GM18951 (cell line): ENCODE results near the gene SDHAF2.
"Not testable (repeated sequence)": the region's sequence is repeated elsewhere in the genome, so short reads cannot be mapped to it uniquely, and the experiment has no call there.

ENCODE experiments used
- POLR2A ChIP-seq: IDR thresholded peaks from 4 replicates; pipeline ENCODE4 v1.6.1; 2011; ENCODE audit warnings: mild to moderate bottlenecking; ENCODE audit not compliant: insufficient read length, insufficient read depth; ENCODE audit errors: extremely low read depth
- in situ Hi-C: fragments of 300-500 bp; cut with MboI; formaldehyde crosslinking; loops from one replicate; pipeline ENCODE4 v1.12.0; 2022; ENCODE audit warnings: low sequenced_read_pairs, mixed read lengths, inconsistent platforms; ENCODE audit not compliant: unreplicated experiment

Gene SDHAF2

GRCh38 chr11:61406991-61407728 lies 22.8 kb upstream of the SDHAF2 start:
- in situ Hi-C loops: no loop called here
- TF ChIP-seq POLR2A: no peak

- TF ChIP-seq POLR2A: no peak
- in situ Hi-C loops: no loop called here
Measured at GRCh38 chr11:61411589-61411988, 18.3 kb upstream of the SDHAF2 start.

GRCh38 chr11:61413496-61413895 lies 16.4 kb upstream of the SDHAF2 start:
- in situ Hi-C loops: no loop called here
- TF ChIP-seq POLR2A: no peak

GRCh38 chr11:61414547-61414946 lies 15.4 kb upstream of the SDHAF2 start:
- TF ChIP-seq POLR2A: no peak
- in situ Hi-C loops: no loop called here

GRCh38 chr11:61415381-61415780 lies 14.5 kb upstream of the SDHAF2 start:
- in situ Hi-C loops: no loop called here

GRCh38 chr11:61416941-61417340 lies 13.0 kb upstream of the SDHAF2 start:
- TF ChIP-seq POLR2A: no peak
- in situ Hi-C loops: no loop called here

More at GRCh38 chr11:61415381-61415780, 14.5 kb upstream of the SDHAF2 start:
- TF ChIP-seq POLR2A: no peak

- TF ChIP-seq POLR2A: no peak
- in situ Hi-C loops: no loop called here
Measured at GRCh38 chr11:61417670-61418069, 12.3 kb upstream of the SDHAF2 start.

GRCh38 chr11:61418136-61418535 lies 11.8 kb upstream of the SDHAF2 start:
- in situ Hi-C loops: no loop called here
- TF ChIP-seq POLR2A: no peak

GRCh38 chr11:61422226-61422625 lies 7.7 kb upstream of the SDHAF2 start:
- TF ChIP-seq POLR2A: no peak
- in situ Hi-C loops: no loop called here

- TF ChIP-seq POLR2A: no peak
- in situ Hi-C loops: no loop called here
Measured at GRCh38 chr11:61425367-61426131, 4.4 kb upstream of the SDHAF2 start.

GRCh38 chr11:61429346-61429690 lies 606 bp upstream of the SDHAF2 start:
- TF ChIP-seq POLR2A: peak; percentile 34
- in situ Hi-C loops: no loop called here

- in situ Hi-C loops: not testable (repeated sequence)
Measured at GRCh38 chr11:61430839-61431238, 915 bp downstream of the SDHAF2 start.

GRCh38 chr11:61437496-61437895 lies 7.6 kb downstream of the SDHAF2 start:
- in situ Hi-C loops: no loop called here
- no peak for TF ChIP-seq POLR2A

- TF ChIP-seq POLR2A: no peak
- in situ Hi-C loops: no loop called here
Measured at GRCh38 chr11:61439615-61440014, 9.7 kb downstream of the SDHAF2 start.

GRCh38 chr11:61442616-61443015 lies 12.7 kb downstream of the SDHAF2 start:
- in situ Hi-C loops: no loop called here
- TF ChIP-seq POLR2A: no peak

GRCh38 chr11:61445516-61445915 lies 15.6 kb downstream of the SDHAF2 start:
- no peak for TF ChIP-seq POLR2A
- in situ Hi-C loops: no loop called here
